HG02885 (cell line): Measurements from ENCODE around the gene TIGIT.
"Not testable (repeated sequence)": the region's sequence is repeated elsewhere in the genome, so short reads cannot be mapped to it uniquely, and the experiment has no call there.

ENCODE experiments used
- ATAC-seq: cut with Tn5 transposase; IDR thresholded peaks from one replicate; pipeline ENCODE4 v1.9.1; 2021; ENCODE audit warnings: mild to moderate bottlenecking; ENCODE audit not compliant: unreplicated experiment, poor library complexity

TIGIT gene

DNA sequence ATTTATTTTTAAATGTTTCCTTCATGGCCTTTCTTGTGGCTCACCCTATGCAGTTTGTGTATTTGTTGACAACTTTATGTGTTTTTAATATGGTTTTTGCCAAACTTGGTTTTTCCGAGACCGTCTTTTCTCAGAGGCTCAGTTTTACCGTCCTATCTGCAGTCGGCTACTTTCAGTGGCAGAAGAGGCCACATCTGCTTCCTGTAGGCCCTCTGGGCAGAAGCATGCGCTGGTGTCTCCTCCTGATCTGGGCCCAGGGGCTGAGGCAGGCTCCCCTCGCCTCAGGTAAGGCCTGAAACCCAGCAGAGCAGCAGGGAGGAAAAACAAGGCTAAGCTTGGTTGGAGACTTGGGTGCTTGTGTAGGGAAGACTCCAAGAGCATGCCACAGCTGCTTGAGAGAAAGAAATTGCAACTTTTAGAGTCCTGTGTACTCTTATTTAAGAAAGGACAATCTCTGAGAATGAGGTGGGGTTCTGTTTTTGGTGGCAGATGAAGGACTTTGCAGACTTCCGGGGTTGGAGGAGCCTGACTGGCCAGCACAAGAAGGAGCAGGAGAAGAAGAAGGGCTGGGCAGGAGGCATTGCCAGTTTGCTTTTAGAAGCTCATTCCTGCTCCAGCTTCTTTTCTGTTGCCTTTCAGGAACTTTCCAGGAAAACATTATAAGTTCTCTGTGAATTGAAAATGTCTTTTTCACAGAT lies at the start of gene TIGIT:
Gene TIGIT, plus strand, starts transcription at position 191 of the 698 bp plus-strand sequence. Its CDS starts 34 bp downstream, at position 225.
- no peak for ATAC-seq

GRCh38 chr3:114252954-114253353 lies 40.9 kb upstream of the TIGIT start:
- ATAC-seq = no peak

DNA sequence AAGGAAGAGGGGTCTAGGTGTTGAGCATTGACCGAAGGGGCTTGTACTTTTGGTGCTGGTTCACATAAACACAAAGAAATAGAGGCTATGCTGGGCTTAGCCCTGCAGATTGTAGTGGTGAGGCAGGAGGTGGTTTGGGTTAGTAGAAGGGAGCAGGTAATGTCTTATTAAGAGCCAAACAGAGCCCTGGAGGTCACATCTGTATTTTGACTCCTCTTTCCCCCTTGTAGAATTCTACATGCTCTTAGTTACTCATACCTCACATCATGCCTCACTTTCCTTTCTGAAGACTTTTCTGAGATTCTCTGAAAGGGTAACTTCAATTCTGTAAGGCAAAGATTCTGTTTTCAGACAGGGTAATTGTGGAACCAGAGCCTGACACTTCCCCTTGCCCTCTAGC lies 40.3 kb upstream of the TIGIT start:
- no peak for ATAC-seq

- ATAC-seq = no peak
Observed at GRCh38 chr3:114259566-114259965, 34.3 kb upstream of the TIGIT start.

DNA sequence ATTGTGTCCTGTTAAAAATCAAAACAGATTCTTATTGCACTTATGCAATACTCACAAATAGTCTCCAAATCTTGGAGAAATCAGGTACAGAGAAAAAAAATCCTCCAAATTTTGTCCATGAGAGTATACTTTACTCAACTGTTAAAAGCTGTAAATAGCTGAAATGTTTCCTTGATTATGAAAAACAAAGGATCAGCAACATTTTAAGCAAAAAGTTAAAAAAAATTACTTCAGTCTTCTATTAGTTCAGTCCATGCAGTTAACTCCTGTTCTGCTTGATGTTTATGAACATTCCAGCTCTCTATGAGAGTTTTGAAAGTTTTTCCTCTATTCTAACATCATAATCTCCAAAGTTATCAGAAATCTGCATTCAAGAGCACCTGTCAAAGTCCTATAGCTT lies 33.7 kb upstream of the TIGIT start:
- ATAC-seq = no peak

DNA sequence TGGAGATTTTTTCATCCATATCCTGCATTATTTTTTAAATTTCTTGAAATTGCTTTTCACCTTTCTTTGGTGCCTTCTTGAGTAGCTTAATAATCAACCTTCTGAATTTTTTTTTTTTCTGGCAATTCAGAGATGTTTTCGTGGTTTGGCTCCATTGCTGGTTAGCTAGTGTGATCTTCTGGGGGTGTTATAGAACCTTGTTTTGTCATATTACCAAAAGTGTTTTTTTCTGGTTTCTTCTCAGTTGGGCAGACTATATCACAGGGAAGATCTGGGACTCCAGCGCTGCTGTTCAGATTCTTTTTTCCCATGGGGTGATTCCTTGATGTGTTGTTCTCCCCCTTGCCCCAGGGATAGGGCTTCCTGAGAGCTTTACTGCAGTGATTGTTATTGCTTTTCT lies 23.8 kb upstream of the TIGIT start:
- no peak for ATAC-seq

DNA sequence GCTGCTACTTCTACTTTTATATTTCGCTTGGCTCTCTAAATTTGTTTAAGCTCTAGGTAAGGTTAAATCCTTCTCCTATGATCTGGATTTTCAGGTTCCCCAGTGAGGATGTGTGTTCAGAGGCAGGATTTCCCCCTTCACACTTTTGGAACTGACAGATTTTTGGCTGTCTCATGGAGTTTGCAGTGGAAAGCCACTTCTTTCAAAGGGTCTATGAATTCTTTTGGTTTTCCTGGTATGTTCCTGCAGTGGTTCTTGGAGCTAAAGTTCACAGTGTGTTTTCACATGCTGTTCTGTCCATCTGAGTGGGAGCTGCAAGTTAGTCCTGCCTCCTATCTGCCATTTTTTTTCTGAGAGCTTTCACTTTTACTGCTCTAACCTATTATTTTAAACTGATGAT lies 21.6 kb upstream of the TIGIT start:
- ATAC-seq = no peak

DNA sequence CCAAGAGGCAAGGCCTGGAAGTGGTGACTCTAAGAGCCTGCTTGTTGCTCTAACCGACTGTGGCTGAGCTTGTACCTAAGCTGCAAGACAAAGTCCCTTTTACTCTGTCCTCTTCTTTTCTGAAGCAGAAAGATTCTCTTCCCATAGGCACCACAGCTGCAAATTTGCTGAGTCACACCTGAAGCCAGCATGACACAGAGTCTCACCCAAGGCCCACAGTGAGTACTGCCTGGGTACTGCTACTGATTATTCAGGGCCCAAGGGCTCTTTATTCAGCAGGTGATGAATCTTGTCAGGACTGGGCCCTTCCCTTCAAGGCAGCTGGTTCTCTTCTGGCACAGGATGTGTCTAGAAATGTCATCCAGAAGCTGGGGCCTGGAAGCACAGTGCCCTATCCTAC lies 18.9 kb upstream of the TIGIT start:
- no peak for ATAC-seq

DNA sequence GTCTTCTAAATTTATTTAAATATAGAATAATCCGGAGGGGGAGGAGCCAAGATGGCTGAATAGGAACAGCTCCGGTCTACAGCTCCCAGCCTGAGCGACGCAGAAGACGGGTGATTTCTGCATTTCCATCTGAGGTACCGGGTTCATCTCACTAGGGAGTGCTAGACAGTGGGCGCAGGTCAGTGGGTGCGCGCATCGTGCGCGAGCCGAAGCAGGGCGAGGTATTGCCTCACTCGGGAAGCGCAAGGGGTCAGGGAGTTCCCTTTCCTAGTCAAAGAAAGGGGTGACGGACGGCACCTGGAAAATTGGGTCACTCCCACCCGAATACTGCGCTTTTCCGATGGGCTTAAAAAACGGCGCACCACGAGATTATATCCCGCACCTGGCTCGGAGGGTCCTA lies 17.0 kb upstream of the TIGIT start:
- ATAC-seq = not testable (repeated sequence)

DNA sequence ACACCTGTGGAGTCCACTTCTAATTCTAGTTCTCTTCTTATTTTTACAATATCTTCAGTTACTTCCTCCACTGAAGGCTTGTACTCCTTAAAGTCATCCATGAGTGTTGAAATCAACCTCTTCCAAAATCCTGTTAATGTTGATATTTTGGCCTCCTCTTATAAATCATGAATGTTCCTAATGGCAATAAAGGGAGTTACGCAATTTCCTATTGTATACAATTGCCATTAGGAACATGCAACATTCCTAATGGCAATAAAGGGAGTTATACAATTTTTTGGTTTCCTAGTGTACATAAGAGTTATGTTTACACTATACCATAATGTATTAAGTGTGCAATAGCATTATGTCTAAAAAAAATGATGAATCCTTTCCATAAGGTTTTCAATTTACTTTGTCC lies 9.2 kb upstream of the TIGIT start:
- no peak for ATAC-seq

DNA sequence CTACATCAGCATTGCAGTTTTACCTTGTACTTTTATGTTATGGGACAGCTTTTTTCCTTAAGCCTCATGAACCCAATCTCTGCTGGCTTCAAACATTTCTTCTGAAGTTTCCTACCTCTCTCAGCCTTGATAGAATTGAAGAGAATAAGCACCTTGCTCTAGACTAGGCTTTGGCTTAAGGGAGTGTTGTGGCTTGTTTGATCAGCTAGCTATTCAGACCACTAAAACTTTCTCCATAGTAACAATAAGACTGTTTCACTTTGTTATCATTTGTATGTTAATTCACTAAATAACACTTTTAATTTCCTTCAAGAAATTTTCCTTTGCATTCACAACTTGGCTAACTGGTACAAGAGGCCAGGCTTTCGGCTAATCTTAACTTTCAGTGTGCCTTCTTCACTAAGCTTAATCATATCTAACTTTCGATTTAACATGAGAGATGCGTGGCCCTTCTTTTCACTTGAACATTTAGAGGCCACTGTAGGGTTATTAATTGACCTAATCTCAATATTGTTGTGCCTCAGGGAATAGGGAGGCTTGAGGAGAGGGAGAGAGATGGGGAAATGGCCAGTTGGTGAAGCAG lies 8.1 kb upstream of the TIGIT start:
- peak; percentile 54 for ATAC-seq

GRCh38 chr3:114286266-114286665 lies 7.6 kb upstream of the TIGIT start:
- ATAC-seq = no peak

- peak; percentile 89 for ATAC-seq
Observed at GRCh38 chr3:114290911-114291901, 2.6 kb upstream of the TIGIT start.

GRCh38 chr3:114294940-114295480 lies 1.2 kb downstream of the TIGIT start:
- no peak for ATAC-seq

GRCh38 chr3:114295946-114296345 lies 2.1 kb downstream of the TIGIT start:
- no peak for ATAC-seq

DNA sequence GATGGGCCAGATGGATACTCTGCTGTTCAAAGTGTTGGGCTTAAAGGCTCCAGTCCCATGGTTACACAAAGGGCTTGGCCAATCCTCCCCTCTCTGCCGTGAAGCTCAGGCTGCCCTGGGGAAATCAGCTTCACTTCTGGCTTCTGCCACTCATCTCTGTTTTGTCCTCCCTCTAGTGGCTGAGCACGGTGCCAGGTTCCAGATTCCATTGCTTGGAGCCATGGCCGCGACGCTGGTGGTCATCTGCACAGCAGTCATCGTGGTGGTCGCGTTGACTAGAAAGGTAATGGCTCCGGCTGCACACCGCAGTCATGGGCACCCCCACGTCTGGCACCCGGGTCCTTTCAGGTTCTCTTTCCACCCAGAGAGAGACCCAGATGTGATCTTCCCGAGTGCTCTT lies 5.6 kb downstream of the TIGIT start:
- no peak for ATAC-seq

GRCh38 chr3:114299941-114300624 lies 6.3 kb downstream of the TIGIT start:
- ATAC-seq = peak; percentile 62

DNA sequence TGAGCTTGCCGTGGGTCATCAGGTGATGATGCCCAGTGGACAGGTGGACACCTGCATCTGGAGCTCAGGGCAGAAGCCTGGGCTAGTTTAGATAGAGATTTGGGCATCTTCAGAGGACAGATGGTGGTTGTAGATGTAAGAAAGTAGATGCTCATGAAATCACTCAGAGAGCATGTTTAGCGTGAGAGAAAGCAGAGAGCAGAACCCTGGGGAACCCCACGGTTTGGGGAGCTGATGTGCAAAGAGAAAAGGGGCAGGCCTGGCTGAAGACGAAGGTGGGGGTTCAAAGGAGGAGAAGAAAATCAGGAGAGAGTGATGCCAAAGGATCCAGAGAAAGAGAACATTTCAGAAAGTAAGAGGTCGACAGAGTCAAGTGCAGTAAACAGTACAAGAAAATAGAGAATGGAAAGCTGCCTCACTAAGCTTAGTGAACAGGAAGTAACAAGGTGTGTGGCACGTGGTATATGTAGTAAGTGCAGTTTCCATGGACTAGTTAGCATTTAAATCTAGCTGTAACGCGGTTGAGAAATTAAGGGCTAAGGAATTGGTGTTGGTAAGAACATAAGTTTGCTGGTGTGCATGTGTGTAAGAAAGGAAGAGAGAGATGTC lies 13.5 kb downstream of the TIGIT start:
- peak; percentile 53 for ATAC-seq

DNA sequence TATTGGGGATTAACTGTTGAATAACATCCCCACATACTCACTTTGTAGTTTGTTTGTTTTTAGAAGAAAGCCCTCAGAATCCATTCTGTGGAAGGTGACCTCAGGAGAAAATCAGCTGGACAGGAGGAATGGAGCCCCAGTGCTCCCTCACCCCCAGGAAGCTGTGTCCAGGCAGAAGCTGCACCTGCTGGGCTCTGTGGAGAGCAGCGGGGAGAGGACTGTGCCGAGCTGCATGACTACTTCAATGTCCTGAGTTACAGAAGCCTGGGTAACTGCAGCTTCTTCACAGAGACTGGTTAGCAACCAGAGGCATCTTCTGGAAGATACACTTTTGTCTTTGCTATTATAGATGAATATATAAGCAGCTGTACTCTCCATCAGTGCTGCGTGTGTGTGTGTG lies 14.0 kb downstream of the TIGIT start:
- no peak for ATAC-seq

DNA sequence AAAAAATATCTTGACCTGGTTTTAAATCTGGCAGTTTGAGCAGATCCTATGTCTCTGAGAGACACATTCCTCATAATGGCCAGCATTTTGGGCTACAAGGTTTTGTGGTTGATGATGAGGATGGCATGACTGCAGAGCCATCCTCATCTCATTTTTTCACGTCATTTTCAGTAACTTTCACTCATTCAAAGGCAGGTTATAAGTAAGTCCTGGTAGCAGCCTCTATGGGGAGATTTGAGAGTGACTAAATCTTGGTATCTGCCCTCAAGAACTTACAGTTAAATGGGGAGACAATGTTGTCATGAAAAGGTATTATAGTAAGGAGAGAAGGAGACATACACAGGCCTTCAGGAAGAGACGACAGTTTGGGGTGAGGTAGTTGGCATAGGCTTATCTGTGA lies 14.5 kb downstream of the TIGIT start:
- peak; percentile 12 for ATAC-seq
